ENCODE data around the gene ATXN1. TPM values are rescaled to one million over a fixed set of nuclear protein-coding genes. Genes with fewer than 3 reads are reported as not detected.

Gene ATXN1
- total RNA-seq, 4 donors from 2014 or later: 26.4 to 46.4 (median 36.1) TPM

DNA sequence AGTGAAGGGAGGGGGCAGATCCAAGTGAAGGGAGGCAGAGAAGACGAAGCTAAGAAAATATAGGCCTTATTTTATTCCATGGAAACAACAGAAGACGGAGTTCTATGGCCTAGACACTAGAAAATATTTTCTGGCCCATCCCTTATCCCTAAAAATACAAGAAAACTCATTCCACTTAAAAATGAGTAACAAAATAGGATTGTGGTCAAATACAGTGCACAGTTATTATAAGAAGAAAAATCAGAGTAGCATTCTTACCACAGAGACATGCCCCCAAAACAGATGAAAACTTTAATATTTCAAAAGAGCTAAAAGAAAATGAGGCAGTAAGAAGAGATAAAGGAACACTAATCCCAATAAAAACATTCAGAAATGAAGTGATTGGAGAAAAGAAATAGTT lies 320.0 kb downstream of the ATXN1 start:
- ATAC-seq (ENCODE audit: low FRiP score) (no peak), DNase-seq (ENCODE audit: low spot score) (no peak)
- TF ChIP-seq, protein P1, sequence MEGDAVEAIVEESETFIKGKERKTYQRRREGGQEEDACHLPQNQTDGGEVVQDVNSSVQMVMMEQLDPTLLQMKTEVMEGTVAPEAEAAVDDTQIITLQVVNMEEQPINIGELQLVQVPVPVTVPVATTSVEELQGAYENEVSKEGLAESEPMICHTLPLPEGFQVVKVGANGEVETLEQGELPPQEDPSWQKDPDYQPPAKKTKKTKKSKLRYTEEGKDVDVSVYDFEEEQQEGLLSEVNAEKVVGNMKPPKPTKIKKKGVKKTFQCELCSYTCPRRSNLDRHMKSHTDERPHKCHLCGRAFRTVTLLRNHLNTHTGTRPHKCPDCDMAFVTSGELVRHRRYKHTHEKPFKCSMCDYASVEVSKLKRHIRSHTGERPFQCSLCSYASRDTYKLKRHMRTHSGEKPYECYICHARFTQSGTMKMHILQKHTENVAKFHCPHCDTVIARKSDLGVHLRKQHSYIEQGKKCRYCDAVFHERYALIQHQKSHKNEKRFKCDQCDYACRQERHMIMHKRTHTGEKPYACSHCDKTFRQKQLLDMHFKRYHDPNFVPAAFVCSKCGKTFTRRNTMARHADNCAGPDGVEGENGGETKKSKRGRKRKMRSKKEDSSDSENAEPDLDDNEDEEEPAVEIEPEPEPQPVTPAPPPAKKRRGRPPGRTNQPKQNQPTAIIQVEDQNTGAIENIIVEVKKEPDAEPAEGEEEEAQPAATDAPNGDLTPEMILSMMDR (IDR thresholded peaks at IDR 0.05): no peak

DNA sequence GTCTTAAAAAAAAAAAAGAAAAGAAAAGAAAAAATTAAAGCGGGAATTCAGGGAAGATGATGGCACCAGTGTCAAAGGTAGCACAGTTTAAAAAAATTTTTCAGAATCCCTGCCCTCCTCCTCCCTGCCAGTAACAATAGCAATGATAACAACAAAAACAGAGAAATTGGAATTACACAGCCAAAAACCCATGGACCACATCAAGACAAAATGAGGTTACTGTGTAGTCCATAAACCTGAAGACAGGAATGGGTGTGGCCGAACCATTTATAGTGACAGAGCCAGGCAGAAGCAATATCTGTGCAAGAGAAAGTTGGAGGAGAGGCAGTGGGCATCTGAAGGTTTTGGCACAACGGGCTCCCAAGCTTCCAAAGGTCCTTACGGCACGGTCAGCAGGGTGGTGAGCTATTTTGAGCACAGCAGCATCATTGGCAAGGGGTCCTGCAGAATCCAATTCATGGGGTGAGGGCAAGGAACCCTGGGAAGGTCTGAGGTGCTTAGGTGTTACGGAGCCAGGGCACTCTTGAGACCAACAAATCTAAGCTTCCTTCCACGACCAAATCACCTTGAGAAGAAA lies 320.5 kb downstream of the ATXN1 start:
- TF ChIP-seq, protein P1 (IDR thresholded peaks at IDR 0.05): no peak
- ATAC-seq (ENCODE audit: low FRiP score) (no peak), DNase-seq (ENCODE audit: low spot score) (no peak)

DNA sequence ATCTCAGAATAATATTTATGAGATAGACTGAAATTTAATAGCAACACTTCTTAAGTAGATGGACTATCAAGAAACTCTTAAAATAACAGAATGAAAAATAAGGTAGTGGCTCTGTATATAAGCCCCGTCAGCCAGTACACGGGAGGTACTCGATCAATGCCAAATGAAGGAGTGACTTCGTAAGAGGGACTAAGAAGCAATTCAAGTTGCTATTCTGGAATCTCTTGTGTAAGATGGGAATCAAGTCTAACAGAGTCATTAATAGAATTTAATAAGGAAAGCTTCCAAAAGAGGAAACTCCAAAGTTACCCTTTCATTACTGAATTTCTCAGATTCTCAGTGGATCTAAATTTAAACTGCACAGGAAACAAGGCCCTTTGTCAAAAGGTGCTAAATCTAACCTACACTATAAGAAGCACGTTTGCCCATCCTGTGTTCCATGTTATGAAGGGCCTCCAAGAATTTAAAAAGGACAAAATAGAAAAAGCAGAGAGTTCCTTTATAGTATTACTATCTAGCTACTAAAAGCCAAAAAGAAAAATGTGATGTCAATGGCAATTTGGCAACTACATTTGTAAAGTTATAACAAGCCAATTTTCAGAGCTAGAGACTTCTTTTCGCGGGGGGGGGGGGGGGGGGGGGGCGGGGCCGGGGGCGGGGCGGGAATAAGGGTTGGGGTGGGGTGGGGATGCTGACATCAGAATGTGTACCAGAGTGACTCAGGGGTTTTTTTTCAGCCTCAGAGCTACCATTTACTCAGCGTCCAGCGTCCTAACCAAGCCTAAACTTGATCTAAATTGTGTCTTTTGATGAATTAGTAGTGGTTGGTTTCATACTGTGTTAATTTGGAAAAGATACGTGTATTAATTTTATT lies 322.3 kb downstream of the ATXN1 start:
- no peak for DNase-seq (ENCODE audit: low spot score)
- no peak for ATAC-seq (ENCODE audit: low FRiP score)
- TF ChIP-seq, protein P1 (IDR thresholded peaks at IDR 0.05): no peak

DNA sequence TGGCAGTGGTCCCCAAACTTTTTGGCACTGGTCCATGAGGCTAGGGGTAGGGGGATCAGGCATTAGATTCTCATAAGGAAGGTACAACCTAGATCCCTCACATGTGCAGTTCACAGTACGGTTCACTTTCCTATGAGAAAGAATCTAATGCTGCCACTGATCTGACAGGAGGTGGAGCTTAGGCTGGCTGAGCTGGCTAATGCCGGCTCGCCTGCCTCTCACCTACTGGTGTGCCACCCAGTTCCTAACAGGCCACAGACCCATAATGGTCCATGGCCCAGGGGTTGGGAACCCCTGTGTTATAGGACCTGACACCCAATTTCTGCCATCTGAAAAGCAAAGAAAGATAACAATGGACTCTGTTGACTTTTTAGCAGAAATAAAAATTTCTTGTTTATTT lies 323.3 kb downstream of the ATXN1 start:
- TF ChIP-seq, protein P1 (IDR thresholded peaks at IDR 0.05): no peak
- DNase-seq (ENCODE audit: low spot score) (no peak), ATAC-seq (ENCODE audit: low FRiP score) (no peak)

DNA sequence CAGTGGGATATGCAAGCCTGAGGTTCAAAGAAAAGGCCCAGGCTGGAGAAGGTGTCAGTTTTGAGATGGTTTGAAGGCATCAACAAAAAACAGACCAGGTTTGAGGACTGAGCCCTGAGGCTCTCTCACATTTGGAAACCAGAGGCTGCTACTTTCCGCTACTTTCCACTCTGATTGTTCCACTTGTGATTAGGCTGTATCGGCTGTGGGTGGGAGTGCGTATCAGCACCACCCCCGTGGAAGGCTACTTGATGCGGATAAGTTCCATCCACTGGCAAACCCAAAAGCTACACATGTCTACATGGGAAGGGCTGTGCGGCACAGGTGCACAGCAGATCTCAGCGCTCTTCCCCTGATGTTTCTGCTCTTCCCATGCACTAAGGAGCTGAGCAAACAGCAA lies 324.2 kb downstream of the ATXN1 start:
- ATAC-seq (ENCODE audit: low FRiP score) (no peak), DNase-seq (ENCODE audit: low spot score) (no peak)
- TF ChIP-seq, protein P1 (IDR thresholded peaks at IDR 0.05): no peak

DNA sequence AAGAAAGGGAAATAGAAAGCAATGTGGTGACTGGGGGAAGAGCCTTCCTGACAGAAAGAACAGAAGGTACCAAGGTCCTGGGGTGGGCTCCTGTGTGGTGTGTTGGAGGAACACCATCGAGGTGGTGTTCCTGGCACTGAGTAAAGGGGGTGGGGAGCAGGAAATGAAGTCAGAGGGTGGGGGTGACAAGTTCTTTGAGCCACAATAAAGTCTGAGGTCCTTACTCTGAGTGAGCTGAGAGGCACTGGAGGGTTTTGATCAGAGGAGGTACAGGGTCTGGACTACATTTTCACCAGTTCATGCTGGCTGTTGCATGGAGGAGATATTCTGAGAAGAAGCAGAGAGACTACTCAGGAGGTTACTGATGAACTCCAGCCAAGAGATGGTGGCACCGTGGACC lies 324.7 kb downstream of the ATXN1 start:
- ATAC-seq (ENCODE audit: low FRiP score) (no peak), DNase-seq (ENCODE audit: low spot score) (no peak)
- TF ChIP-seq, protein P1 (IDR thresholded peaks at IDR 0.05): no peak

DNA sequence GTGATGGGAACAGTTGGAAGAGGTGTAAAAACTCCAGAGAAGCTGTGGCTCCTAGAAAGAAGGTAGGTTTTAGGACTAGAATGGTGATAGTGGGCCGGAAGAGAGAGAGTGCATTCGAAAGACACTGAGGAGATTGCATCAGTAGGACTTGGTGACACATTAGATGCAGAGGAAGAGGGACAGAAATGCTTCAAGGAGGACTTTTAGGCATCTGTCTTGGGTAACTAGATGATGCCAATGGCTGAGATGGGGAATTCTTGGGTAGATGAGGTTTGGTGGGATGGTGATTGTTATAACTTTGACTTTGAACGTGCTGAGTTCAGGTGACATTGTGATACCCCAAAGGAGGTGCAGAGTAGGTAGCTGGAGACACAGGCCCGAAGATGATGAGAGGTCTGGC lies 326.4 kb downstream of the ATXN1 start:
- ATAC-seq (ENCODE audit: low FRiP score): no peak
- TF ChIP-seq, protein P1 (IDR thresholded peaks at IDR 0.05): no peak

More for the DNA sequence above, 326.4 kb downstream of the ATXN1 start:
- no peak for DNase-seq (ENCODE audit: low spot score)
